Right lobe of liver (tissue), 6 donors: ENCODE results near the gene TELO2. TPM values are rescaled to one million over a fixed set of nuclear protein-coding genes. Genes with fewer than 3 reads are reported as not detected.

ENCODE experiments used
- ATAC-seq, 4 donors: fragments of 200-7000 bp; cut with Tn5 transposase; one replicate each; pipeline ENCODE4 v1.9.1; 2020; ENCODE audit warnings: mild to moderate bottlenecking in 4 of 4, moderate library complexity in 4 of 4
- DNase-seq, 3 donors: peaks; one replicate each; pipeline ENCODE4 v3.0.0-alpha.2; 2020
- H3K27ac ChIP-seq, 3 donors: fragments of 200-600 bp; one replicate each; pipeline ENCODE4 v1.8.0; 2022
- H3K27me3 ChIP-seq, 2 donors: fragments of 200-600 bp; one replicate each; pipeline ENCODE4 v1.8.0; 2022
- H3K36me3 ChIP-seq, 4 donors: fragments of 200-600 bp; sonication (generic) in 1 of 4; one replicate each; pipeline versions ENCODE4 v1.5.1 to v1.8.0; 2017 to 2022; ENCODE audit warnings: control low read depth in 1 of 4
- H3K4me1 ChIP-seq, 4 donors: fragments of 200-600 bp; sonication (generic) in 1 of 4; one replicate each; pipeline versions ENCODE4 v1.5.1 to v1.8.0; 2017 to 2022; ENCODE audit warnings: control low read depth in 1 of 4
- H3K4me3 ChIP-seq, 3 donors: fragments of 200-600 bp; one replicate each; pipeline ENCODE4 v1.8.0; 2022
- H3K9me3 ChIP-seq, 4 donors: fragments of 200-600 bp; sonication (generic) in 1 of 4; one replicate each; pipeline versions ENCODE4 v1.5.1 to v1.8.0; 2017 to 2022; ENCODE audit warnings: control low read depth in 1 of 4
- POLR2A ChIP-seq: fragments of 450-650 bp; IDR thresholded peaks from one replicate; pipeline ENCODE4 v1.6.1; 2017; ENCODE audit warnings: antibody characterized with exemption, mild to moderate bottlenecking
- WGBS: methylation state at CpG from one replicate; pipeline ENCODE4 v1.1.6; 2018; ENCODE audit warnings: low coverage, low lambda C conversion rate; ENCODE audit not compliant: insufficient coverage; ENCODE audit errors: missing lambda C conversion rate; 5-methylcytosine and 5-hydroxymethylcytosine counted together
- intact Hi-C, 2 donors: fragments of 100-400 bp; cut with DNase I; formaldehyde crosslinking; loops; one replicate each; pipeline versions ENCODE4 v1.11.2 to v1.14.1; 2022
- total RNA-seq, 6 experiments: library from RNA; depleted of rRNA in 2 of 6; stranded (reverse); fragments of >200 nt in 2 of 6; fragmentation: NEBNext Ultra II Directional in 3 of 6; extraction: Animal tissue kit (Norgen Biotek cat#: 25700) in 3 of 6; gene quantifications; one replicate each; pipeline versions ENCODE4 v1.1.0 to v1.2.4, GENCODE V29; 2016 to 2023
- TF ChIP-seq, protein P1 (sequence below), 4 donors: fragments of 200-600 bp in 3 of 4; fragments of 450-650 bp in 1 of 4; IDR thresholded peaks; one replicate each; pipeline versions ENCODE4 v1.5.1 to v1.8.0; 2016 to 2022; ENCODE audit warnings: antibody characterized with exemption in 4 of 4, mild to moderate bottlenecking in 2 of 4
- donor health status: DM: no; HTN: yes; CAD: no.
- donor health status: DM: no; HTN: no; CAD: no.
- donor health status: DM: no; HTN: no; CAD: no.
- donor health status: DM: no; HTN: yes; CAD: no.
- donor health status: DM: no; HTN: yes; CAD: no.

Gene TELO2
- total RNA-seq, 6 experiments from 2014 or later: 9.5 to 31.0 (median 20.8) TPM

DNA sequence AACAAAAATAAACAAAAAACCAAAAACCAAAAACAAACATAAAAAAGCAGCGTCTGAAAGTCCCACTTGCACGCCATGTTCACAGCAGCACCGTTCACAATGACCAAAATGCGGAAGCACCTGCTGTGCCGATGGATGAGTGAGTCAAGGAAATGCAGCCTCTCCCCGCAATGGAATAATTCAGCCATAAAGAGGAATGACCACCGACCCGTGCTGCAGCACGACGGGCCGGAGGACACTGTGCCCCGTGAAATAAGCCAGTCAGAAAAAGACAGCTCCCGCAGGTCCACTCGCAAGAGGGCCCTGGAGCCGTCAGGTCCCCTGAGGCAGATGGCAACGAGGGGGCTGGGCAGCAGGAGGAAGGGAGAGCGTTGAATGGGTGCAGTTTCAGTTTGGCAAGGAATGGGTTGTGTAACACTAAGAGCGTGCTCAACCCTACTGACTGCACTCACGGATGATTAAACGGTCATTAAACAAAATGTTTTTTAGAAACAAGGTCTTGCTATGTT lies 23.4 kb upstream of the TELO2 start:
- TF ChIP-seq, protein P1, sequence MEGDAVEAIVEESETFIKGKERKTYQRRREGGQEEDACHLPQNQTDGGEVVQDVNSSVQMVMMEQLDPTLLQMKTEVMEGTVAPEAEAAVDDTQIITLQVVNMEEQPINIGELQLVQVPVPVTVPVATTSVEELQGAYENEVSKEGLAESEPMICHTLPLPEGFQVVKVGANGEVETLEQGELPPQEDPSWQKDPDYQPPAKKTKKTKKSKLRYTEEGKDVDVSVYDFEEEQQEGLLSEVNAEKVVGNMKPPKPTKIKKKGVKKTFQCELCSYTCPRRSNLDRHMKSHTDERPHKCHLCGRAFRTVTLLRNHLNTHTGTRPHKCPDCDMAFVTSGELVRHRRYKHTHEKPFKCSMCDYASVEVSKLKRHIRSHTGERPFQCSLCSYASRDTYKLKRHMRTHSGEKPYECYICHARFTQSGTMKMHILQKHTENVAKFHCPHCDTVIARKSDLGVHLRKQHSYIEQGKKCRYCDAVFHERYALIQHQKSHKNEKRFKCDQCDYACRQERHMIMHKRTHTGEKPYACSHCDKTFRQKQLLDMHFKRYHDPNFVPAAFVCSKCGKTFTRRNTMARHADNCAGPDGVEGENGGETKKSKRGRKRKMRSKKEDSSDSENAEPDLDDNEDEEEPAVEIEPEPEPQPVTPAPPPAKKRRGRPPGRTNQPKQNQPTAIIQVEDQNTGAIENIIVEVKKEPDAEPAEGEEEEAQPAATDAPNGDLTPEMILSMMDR (IDR thresholded peaks at IDR 0.05): no peak
- TF ChIP-seq POLR2A: no peak
- H3K4me3 ChIP-seq: no peak overlapping the region
- peaks cover 0 to 10% (median 3%) of the 10 kb centered on the region in 4 donors for H3K4me1 ChIP-seq
- DNase-seq: no peak
- ATAC-seq: peak in 3 of 4 donors; percentile 26 to 59 (median 41)
- no peaks in the 10 kb centered on the region for H3K27me3 ChIP-seq
- no peaks in the 10 kb centered on the region for H3K9me3 ChIP-seq
- intact Hi-C loops: no loop called here
- peak overlapping the region in 2 of 3 donors; percentile 19 to 40 for H3K27ac ChIP-seq
- no peaks in the 10 kb centered on the region for H3K36me3 ChIP-seq
- 59% methylated on average over 7 of the region's 20 CpGs for WGBS

DNA sequence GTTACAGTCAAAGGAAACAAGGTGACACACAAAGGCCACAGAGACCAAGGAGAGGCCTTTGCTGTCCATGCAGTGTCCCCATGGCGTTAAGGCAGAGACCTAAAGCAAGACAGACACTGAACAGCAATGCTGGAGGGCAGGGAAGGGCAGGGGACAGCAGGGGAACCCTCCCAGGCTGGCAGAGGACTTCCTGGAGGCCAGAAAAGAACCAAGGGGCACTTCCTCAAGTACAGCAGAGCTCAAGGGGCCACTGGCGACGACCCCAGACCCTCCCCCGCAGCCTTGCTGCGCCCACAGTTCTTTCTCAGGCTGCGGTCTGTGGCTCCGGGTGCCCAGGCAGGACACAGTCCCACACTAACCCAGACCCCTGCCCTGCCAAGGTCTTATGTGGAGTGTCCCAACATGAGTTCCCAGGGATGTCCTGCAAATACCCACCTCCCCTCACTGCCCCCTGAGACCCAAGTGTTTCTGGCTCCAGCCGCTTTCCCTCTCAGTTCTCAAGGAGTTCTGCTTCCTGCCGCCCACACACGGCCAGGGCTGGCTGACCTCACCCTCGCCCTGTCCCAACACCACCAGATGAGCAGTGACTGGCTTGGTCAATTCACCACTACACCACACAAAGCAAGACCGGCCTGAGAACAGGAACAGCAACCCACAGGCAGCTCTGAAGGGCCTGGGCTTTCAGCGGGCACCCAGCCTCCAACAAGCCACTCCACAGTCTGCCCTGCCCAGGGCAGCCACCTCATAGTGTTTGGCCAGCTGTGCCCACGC lies 22.5 kb upstream of the TELO2 start:
- Histone ChIP-seq H3K36me3 (no peaks in the 10 kb centered on the region), H3K9me3 (no peaks in the 10 kb centered on the region), H3K27ac (peak overlapping the region in 2 of 3 donors; percentile 19 to 40), H3K4me1 (peaks cover 0 to 14% (median 3%) of the 10 kb centered on the region in 4 donors), H3K4me3 (no peak overlapping the region), H3K27me3 (no peaks in the 10 kb centered on the region)
- TF ChIP-seq, protein P1 (IDR thresholded peaks at IDR 0.05): no peak
- TF ChIP-seq POLR2A: no peak
- intact Hi-C loops: no loop called here
- DNase-seq (peak in 1 of 3 donors; percentile 52), ATAC-seq (peak in 3 of 4 donors; percentile 45 to 69 (median 57))
- WGBS: 80% methylated on average over 1 of the region's 14 CpGs

DNA sequence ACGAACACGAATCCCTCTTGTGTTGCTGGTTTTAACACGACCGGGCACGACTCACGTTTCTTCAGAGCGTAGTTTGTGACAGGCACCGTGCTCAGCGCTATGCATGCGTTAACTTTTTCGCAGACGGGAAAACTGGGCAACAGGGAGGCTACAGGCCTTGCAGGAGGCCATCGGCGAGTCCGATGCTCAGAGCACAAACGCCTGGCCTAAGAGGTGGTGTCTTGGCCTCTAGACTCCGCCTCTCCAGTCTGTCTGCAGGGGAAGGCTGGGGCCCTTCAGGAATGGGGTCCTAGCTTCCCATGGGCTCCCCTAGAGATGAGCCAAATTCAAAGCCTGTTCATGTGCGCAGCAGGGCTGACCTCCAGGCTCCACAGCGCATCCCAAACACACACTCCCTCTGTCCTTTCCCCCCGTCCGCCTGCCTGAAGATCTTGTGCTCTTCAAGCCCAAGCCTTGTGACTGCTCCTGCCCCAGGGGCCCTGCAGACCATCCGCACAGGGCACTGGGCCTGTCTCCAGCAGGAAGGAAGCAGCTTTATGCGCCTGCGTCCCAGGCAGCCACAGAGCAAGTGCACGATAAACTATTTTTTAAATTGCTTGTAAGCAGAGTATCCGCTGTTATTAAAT lies 21.5 kb upstream of the TELO2 start:
- Histone ChIP-seq H3K9me3 (no peaks in the 10 kb centered on the region), H3K27me3 (no peaks in the 10 kb centered on the region), H3K27ac (no peak overlapping the region), H3K4me3 (no peak overlapping the region), H3K36me3 (no peaks in the 10 kb centered on the region), H3K4me1 (peaks cover 0 to 18% (median 3%) of the 10 kb centered on the region in 4 donors)
- intact Hi-C loops: no loop called here
- TF ChIP-seq, protein P1 (IDR thresholded peaks at IDR 0.05): no peak
- no peak for TF ChIP-seq POLR2A
- ATAC-seq (peak in 1 of 4 donors; percentile 9), DNase-seq (no peak)
- WGBS: 64% methylated on average over 7 of the region's 26 CpGs

DNA sequence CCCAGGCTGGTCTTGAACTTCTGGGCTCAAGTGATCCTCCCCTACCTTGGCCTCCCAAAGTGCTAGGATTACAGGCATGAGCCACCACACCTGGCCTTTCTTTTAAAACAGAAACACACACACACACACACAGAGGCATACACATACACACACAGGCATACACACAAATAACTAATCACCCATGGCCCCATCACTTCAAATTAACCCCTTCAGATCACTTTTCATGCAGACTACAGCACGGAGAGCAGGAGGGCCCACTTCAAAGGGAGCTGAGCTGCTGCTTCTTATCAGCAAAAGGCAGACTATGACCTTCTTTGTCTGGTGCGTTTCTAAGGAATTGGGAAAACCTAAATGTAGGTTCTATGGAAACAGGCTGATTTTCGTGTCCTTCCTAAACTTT lies 20.2 kb upstream of the TELO2 start:
- H3K4me1 ChIP-seq: peaks cover 0 to 18% (median 3%) of the 10 kb centered on the region in 4 donors
- H3K36me3 ChIP-seq: no peaks in the 10 kb centered on the region
- H3K4me3 ChIP-seq: no peak overlapping the region
- DNase-seq (no peak), ATAC-seq (no peak)
- H3K27ac ChIP-seq: no peak overlapping the region
- H3K27me3 ChIP-seq: no peaks in the 10 kb centered on the region
- WGBS: 66% methylated on average over 3 of the region's 3 CpGs
- no peaks in the 10 kb centered on the region for H3K9me3 ChIP-seq
- intact Hi-C loops: no loop called here
- TF ChIP-seq POLR2A: no peak
- TF ChIP-seq, protein P1 (IDR thresholded peaks at IDR 0.05): no peak
